Smooth muscle cell of the coronary artery (primary cell): ENCODE results near the gene CDKL1. TPM values are rescaled to one million over a fixed set of nuclear protein-coding genes. Genes with fewer than 3 reads are reported as not detected.

Source experiments
- total RNA-seq: library from RNA; depleted of rRNA; stranded (reverse); fragments of >200 nt; gene quantifications from 2 replicates; pipeline ENCODE4 v1.2.3, GENCODE V29; 2014; ENCODE audit warnings: low replicate concordance

The CDKL1 gene
- 3.2 and 5.2 TPM in 2 replicates for total RNA-seq

DNA sequence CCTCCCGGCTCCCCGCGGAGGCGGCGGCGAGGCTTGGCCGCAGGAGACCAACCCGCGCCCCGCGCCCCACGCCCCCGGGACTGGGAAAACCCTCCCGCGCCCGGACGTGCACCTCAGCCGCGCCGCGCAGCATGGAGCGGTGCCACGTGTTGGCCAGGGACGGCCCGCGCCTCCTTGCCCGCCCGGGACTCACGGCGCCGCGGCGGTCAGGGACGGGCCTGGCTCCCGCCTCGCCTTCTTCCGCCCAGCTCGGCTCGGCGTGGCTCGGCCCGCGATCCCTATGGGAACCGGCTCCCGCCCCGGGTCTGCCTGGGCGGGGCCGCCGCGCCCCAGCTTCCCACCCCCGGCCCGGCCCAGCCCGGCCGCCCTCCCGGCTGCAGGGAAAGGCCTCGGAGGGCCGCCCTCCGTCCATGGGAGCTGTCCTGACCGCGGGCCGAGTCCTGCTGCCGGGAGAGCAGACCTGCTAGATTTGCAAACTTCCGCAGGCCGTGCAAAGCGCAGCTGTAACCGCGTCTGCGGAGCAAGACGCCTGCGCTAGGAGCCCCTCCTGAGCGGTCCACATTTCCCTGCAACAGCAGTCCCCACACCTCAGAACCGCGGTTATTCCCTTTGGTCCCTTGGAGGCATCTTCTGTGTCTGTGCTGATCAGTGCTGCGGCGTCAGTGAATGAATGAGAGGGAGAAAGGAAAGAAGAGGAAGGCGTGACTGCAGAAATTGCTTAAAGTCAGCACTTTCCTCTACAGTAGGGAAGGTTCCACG, at the start of gene CDKL1:
Gene CDKL1, minus strand, starts transcription at position 251 of the 759 bp plus-strand sequence. CDS start 1,013 bp downstream, outside the sequence.

DNA sequence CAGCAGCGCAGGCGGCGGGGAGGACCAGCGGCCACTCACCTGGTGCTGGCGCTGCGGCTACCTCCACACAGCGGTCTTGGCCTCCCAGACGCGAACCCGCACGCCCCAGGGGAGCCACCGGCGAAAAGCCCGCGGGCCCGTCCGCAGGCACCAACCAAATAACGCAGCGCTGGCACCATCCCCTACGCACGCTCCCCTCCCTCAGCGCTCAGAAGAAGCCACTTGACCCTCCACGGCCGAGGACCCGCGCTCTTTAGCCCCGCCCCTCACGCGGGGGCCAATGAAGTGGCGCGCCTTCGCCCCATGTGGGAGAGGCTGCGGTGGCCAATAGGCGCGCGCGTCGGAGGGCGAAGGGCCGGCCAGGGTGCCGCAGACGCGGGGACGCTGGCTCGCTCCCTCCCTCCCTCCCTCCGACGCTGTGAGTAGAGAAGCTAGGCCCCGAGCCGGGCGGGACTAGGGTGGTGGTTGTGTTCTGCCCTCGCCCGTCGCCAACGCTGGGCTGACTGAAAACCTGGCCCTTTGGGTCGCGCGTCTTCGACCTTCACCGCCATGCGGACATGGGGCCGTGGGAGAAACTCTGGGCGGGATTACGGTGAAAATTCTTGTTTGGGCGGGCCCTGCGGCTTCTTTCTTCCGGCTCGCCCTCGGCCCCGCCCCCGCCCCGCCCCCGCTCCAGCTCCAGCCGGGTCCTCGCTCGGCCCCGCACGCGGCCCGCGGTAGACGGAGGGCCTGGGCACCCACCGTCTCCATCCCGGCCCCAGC, 84.5 kb downstream of the CDKL1 start, which contains the start of the genes DMAC2L and L2HGDH:
Gene DMAC2L, plus strand, starts transcription at position 353 of the 762 bp plus-strand sequence. CDS start 9,164 bp downstream, outside the sequence.
Gene L2HGDH, minus strand, starts transcription at position 258 of the 762 bp plus-strand sequence. Its CDS starts 79 bp downstream, at position 179.

Other genes starting within 250 kb of the CDKL1 start
- 7.7 and 16.8 TPM in 2 replicates for gene SOS2, start 165.3 kb downstream of the CDKL1 start, total RNA-seq
- gene L2HGDH, start 84.7 kb downstream of the CDKL1 start, total RNA-seq: 3.0 and 3.7 TPM in 2 replicates
- 2.3 and 4.1 TPM in 2 replicates for gene DMAC2L, start 84.6 kb downstream of the CDKL1 start, total RNA-seq
- 26.2 and 35.9 TPM in 2 replicates for gene MAP4K5, start 135.7 kb upstream of the CDKL1 start, total RNA-seq
- gene ATL1, start 163.3 kb upstream of the CDKL1 start, total RNA-seq: 0.98 and 8.7 TPM in 2 replicates